Measurements from ENCODE around the gene PLCE1.
A peak's percentile ranks its signal among the peaks of the same experiment; 100 is the strongest.

The PLCE1 gene

GRCh38 chr10:94016727-94017714 lies 23.3 kb downstream of the PLCE1 start:
- H3K4me3 ChIP-seq, result no peak overlapping the region

GRCh38 chr10:94018107-94018506 lies 24.4 kb downstream of the PLCE1 start:
- Histone ChIP-seq H3K4me1 (peaks cover 2% of the 10 kb centered on the region; the same call in 1 of the 2 replicates), H3K9me3 (no peaks in the 10 kb centered on the region), H3K36me3 (replicated peaks) (no peaks in the 10 kb centered on the region), H3K4me3 (no peak overlapping the region), H3K27me3 (ENCODE audit: low read depth) (no peaks in the 10 kb centered on the region)
- in situ Hi-C loops (cut with MboI; ENCODE audit: low sequenced_read_pairs), result no loop called here
- DNase-seq (ENCODE audit: low spot score in 2 of 2), result no peak

More at GRCh38 chr10:94016727-94017714, 23.3 kb downstream of the PLCE1 start:
- peaks cover 2% of the 10 kb centered on the region; the same call in 1 of the 2 replicates for H3K4me1 ChIP-seq
- in situ Hi-C loops (cut with MboI; ENCODE audit: low sequenced_read_pairs), result no loop called here
- H3K27me3 ChIP-seq (ENCODE audit: low read depth), result no peaks in the 10 kb centered on the region
- no peaks in the 10 kb centered on the region for H3K36me3 ChIP-seq (replicated peaks)
- DNase-seq (ENCODE audit: low spot score in 2 of 2), result no peak
- no peaks in the 10 kb centered on the region for H3K9me3 ChIP-seq

DNA sequence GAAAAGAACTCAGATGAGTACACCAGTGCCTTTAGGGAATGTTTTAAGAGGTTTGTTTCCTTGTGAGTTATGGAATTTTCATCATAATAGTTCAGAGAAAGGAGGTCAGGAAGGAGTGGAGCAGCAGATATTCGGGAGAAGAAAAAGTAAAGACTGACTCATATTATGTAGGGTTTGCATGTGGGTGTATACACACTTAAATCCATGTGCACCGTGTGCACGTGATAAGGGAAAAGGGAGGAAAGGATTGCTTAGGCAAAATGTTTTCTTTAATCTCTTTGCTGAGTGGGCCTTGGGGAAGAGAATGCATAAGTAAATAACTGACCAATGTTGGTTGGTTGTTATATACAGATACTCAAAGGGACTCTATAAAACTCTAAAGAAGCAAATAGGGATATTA lies 30.2 kb downstream of the PLCE1 start:
- in situ Hi-C loops (cut with MboI; ENCODE audit: low sequenced_read_pairs), result no loop called here
- DNase-seq (ENCODE audit: low spot score in 2 of 2), result no peak
- Histone ChIP-seq H3K9me3 (peaks cover 12% of the 10 kb centered on the region), H3K4me1 (peaks cover 7% of the 10 kb centered on the region; the same call in 1 of the 2 replicates), H3K36me3 (replicated peaks) (no peaks in the 10 kb centered on the region), H3K4me3 (no peak overlapping the region), H3K27me3 (ENCODE audit: low read depth) (no peaks in the 10 kb centered on the region)

- Histone ChIP-seq H3K4me1 (peaks cover 7% of the 10 kb centered on the region; the same call in 1 of the 2 replicates), H3K9me3 (peaks cover 12% of the 10 kb centered on the region), H3K36me3 (replicated peaks) (no peaks in the 10 kb centered on the region), H3K27me3 (ENCODE audit: low read depth) (no peaks in the 10 kb centered on the region), H3K4me3 (no peak overlapping the region)
- no peak for DNase-seq (ENCODE audit: low spot score in 2 of 2)
- in situ Hi-C loops (cut with MboI; ENCODE audit: low sequenced_read_pairs), result no loop called here
Observed at GRCh38 chr10:94024407-94024806, 30.7 kb downstream of the PLCE1 start.

DNA sequence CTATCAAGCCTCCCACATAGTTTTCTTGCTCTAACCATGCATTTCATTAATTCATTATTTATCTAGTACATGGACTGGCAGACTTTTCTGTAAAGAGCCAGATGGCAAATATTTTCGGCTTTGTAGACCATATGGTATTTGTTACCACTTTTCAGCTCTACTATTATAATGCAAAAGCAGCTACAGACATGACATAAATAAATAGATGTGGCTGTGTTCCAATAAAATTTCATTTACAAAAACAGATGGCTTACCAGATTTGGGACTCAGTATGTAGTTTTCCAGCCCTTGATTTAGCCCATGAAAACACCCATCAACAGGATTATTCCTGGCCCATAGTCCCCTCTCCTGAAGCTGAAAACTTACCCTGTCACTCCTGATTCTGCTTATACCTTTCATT lies 32.1 kb downstream of the PLCE1 start:
- Histone ChIP-seq H3K9me3 (peaks cover 12% of the 10 kb centered on the region), H3K4me1 (peaks cover 5% of the 10 kb centered on the region; the same call in 1 of the 2 replicates), H3K4me3 (no peak overlapping the region), H3K36me3 (replicated peaks) (no peaks in the 10 kb centered on the region), H3K27me3 (ENCODE audit: low read depth) (no peaks in the 10 kb centered on the region)
- DNase-seq (ENCODE audit: low spot score in 2 of 2), result no peak
- in situ Hi-C loops (cut with MboI; ENCODE audit: low sequenced_read_pairs), result no loop called here

GRCh38 chr10:94027197-94027596 lies 33.5 kb downstream of the PLCE1 start:
- Histone ChIP-seq H3K9me3 (peaks cover 12% of the 10 kb centered on the region), H3K4me1 (0 out of 2 replicates have a peak, but pooled peaks cover 5% of the 10 kb centered on the region), H3K27me3 (ENCODE audit: low read depth) (no peaks in the 10 kb centered on the region), H3K4me3 (no peak overlapping the region), H3K36me3 (replicated peaks) (no peaks in the 10 kb centered on the region)
- no peak for DNase-seq (ENCODE audit: low spot score in 2 of 2)
- in situ Hi-C loops (cut with MboI; ENCODE audit: low sequenced_read_pairs), result no loop called here

GRCh38 chr10:94029955-94030354 lies 36.2 kb downstream of the PLCE1 start:
- DNase-seq (ENCODE audit: low spot score in 2 of 2), result no peak
- H3K9me3 ChIP-seq, result peaks cover 12% of the 10 kb centered on the region
- in situ Hi-C loops (cut with MboI; ENCODE audit: low sequenced_read_pairs), result no loop called here
- no peaks in the 10 kb centered on the region for H3K36me3 ChIP-seq (replicated peaks)
- no peaks in the 10 kb centered on the region for H3K27me3 ChIP-seq (ENCODE audit: low read depth)
- H3K4me3 ChIP-seq, result no peak overlapping the region
- no peaks in the 10 kb centered on the region for H3K4me1 ChIP-seq

- Histone ChIP-seq H3K36me3 (replicated peaks) (no peaks in the 10 kb centered on the region), H3K27me3 (ENCODE audit: low read depth) (no peaks in the 10 kb centered on the region), H3K9me3 (no peaks in the 10 kb centered on the region), H3K4me3 (no peak overlapping the region), H3K4me1 (peaks cover 7% of the 10 kb centered on the region)
- in situ Hi-C loops (cut with MboI; ENCODE audit: low sequenced_read_pairs), result no loop called here
- no peak for DNase-seq (ENCODE audit: low spot score in 2 of 2)
Observed at GRCh38 chr10:94035982-94036765, 42.4 kb downstream of the PLCE1 start.

GRCh38 chr10:94036766-94037033 lies 43.0 kb downstream of the PLCE1 start:
- Histone ChIP-seq H3K4me3 (no peak overlapping the region), H3K36me3 (replicated peaks) (no peaks in the 10 kb centered on the region), H3K4me1 (peaks cover 9% of the 10 kb centered on the region), H3K27me3 (ENCODE audit: low read depth) (no peaks in the 10 kb centered on the region), H3K9me3 (no peaks in the 10 kb centered on the region)
- no peak for DNase-seq (ENCODE audit: low spot score in 2 of 2)
- in situ Hi-C loops (cut with MboI; ENCODE audit: low sequenced_read_pairs), result no loop called here

- Histone ChIP-seq H3K4me3 (no peak overlapping the region), H3K9me3 (no peaks in the 10 kb centered on the region), H3K4me1 (peaks cover 15% of the 10 kb centered on the region), H3K27me3 (ENCODE audit: low read depth) (no peaks in the 10 kb centered on the region), H3K36me3 (replicated peaks) (no peaks in the 10 kb centered on the region)
- DNase-seq (ENCODE audit: low spot score in 2 of 2), result no peak
- in situ Hi-C loops (cut with MboI; ENCODE audit: low sequenced_read_pairs), result no loop called here
Observed at GRCh38 chr10:94037286-94037685, 43.6 kb downstream of the PLCE1 start.

- Histone ChIP-seq H3K4me1 (peaks cover 20% of the 10 kb centered on the region), H3K27me3 (ENCODE audit: low read depth) (no peaks in the 10 kb centered on the region), H3K4me3 (no peak overlapping the region), H3K36me3 (replicated peaks) (no peaks in the 10 kb centered on the region), H3K9me3 (no peaks in the 10 kb centered on the region)
- DNase-seq (ENCODE audit: low spot score in 2 of 2), result no peak
- in situ Hi-C loops (cut with MboI; ENCODE audit: low sequenced_read_pairs), result no loop called here
Observed at GRCh38 chr10:94038024-94038423, 44.3 kb downstream of the PLCE1 start.

- peaks cover 19% of the 10 kb centered on the region for H3K4me1 ChIP-seq
- H3K9me3 ChIP-seq, result no peaks in the 10 kb centered on the region
- no peaks in the 10 kb centered on the region for H3K36me3 ChIP-seq (replicated peaks)
- in situ Hi-C loops (cut with MboI; ENCODE audit: low sequenced_read_pairs), result no loop called here
- H3K27me3 ChIP-seq (ENCODE audit: low read depth), result no peaks in the 10 kb centered on the region
- H3K4me3 ChIP-seq, result no peak overlapping the region
- DNase-seq (ENCODE audit: low spot score in 2 of 2), result no peak
Observed at GRCh38 chr10:94041206-94041605, 47.5 kb downstream of the PLCE1 start.

DNA sequence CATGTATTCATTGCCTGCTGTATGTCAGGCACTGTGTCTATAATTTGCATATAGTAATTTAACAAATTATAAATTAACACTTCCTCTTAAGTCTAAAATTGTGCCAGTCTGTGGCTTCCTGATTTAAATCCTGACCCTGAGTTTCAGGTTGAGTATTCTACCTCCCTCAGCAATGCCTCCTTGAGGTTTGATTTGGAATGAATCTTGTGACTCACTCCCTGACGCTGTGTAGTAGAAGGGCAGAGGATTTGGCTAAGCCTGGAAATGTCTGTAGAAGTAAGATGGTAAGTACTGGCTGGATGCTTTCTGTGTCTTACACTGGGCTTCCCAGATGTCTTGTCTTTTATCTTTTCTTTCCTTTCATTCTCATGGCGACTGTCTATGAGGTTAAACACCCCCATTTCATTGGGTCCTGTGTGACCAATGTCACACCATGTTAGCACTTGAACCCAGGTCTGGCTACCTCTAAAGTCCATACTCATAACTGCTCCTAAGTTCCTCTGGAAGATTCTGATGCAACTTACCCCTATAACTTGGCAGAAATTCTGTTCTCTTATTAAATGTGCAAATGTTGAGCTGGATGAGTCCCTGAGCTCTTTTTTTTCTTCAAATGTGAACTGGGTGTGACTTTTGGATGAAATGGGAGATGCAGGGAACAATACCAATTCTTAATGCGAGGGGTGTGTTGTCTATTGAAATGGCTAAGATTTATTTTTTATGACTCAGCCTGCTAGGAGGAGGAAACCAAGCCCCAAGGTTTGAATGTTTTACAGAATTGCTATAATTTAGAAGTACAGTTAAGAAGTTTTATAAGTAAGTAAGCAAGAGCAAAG lies 48.5 kb downstream of the PLCE1 start:
- Histone ChIP-seq H3K27me3 (ENCODE audit: low read depth) (no peaks in the 10 kb centered on the region), H3K36me3 (replicated peaks) (no peaks in the 10 kb centered on the region), H3K4me3 (no peak overlapping the region), H3K9me3 (no peaks in the 10 kb centered on the region), H3K4me1 (peaks cover 15% of the 10 kb centered on the region)
- DNase-seq (ENCODE audit: low spot score in 2 of 2), result peak; percentile 36 to 74
- in situ Hi-C loops (cut with MboI; ENCODE audit: low sequenced_read_pairs), result no loop called here

All from HAP-1 (cell line).